Heart left ventricle (tissue), 13 donors: ENCODE data around the gene WHRN.

Experiments used
- POLR2A ChIP-seq, 2 donors: fragments of 450-650 bp; IDR thresholded peaks; one replicate each; pipeline ENCODE4 v1.6.1; 2017; ENCODE audit warnings: antibody characterized with exemption in 2 of 2, mild to moderate bottlenecking in 2 of 2, moderate library complexity in 2 of 2
- TF ChIP-seq, protein P1 (sequence below), 12 donors: fragments of 200-600 bp; sonication (generic) in 4 of 12; IDR thresholded peaks; one replicate each; pipeline versions ENCODE4 v1.5.0 to v1.8.0; 2018 to 2022; ENCODE audit warnings: antibody characterized with exemption in 12 of 12, mild to moderate bottlenecking in 5 of 12
- donor health status: ischemic (EF 13 %, LVEDD 7.1; RV severe dilation, severe dysfunction).
- donor health status: DM: no; HTN: yes; CAD: no.
- donor health status: DM: no; HTN: no; CAD: no.
- donor health status: ischemic (EF 25% LVEDD 6.9; RV normal size, moderate dysfunction).
- donor health status: ischemic (EF 25% LVEDD 5.7; RV mildly dilated, moderate dysfunction).
- donor health status: ischemic (EF 35%, LVEDD 5.7; RV mildly dilated, moderate dysfunction).
- donor health status: nonischemic (EF 11% LVEDD 7.7; RV severe dilation, severe dysfunction).
- donor health status: DM: yes; HTN: yes; CAD: no.
- donor health status: PGD.
- donor health status: ischemic (EF 29% LVEDD 5.4; RV normal size, mild dysfunction).
- donor health status: nonischemic (EF 23%, LVEDD 6.1; RV moderate dilation, normal function).

DNA sequence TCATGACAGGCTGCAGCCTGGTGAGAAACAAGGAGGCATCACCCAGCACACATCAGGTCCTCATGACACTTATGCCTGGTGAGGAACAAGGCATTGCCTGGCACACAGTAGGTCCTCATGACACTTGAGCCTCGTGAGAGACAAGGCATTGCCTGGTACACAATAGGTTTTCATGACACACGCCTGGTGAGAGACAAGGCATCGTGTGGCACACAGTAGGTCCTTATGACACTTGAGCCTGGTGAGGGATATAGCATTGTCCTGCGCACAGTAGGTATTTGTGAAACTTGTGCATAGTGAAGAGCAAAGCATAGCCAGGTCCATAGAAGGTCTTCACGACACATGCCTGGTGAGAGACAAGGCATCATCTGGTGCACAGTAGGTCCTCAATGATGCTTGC lies 23.5 kb downstream of the WHRN start:
- TF ChIP-seq, protein P1, sequence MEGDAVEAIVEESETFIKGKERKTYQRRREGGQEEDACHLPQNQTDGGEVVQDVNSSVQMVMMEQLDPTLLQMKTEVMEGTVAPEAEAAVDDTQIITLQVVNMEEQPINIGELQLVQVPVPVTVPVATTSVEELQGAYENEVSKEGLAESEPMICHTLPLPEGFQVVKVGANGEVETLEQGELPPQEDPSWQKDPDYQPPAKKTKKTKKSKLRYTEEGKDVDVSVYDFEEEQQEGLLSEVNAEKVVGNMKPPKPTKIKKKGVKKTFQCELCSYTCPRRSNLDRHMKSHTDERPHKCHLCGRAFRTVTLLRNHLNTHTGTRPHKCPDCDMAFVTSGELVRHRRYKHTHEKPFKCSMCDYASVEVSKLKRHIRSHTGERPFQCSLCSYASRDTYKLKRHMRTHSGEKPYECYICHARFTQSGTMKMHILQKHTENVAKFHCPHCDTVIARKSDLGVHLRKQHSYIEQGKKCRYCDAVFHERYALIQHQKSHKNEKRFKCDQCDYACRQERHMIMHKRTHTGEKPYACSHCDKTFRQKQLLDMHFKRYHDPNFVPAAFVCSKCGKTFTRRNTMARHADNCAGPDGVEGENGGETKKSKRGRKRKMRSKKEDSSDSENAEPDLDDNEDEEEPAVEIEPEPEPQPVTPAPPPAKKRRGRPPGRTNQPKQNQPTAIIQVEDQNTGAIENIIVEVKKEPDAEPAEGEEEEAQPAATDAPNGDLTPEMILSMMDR (IDR thresholded peaks at IDR 0.05): no peak
- no peak for TF ChIP-seq POLR2A (IDR thresholded peaks at IDR 0.05)
